SK-N-MC (cell line): ENCODE results near the gene GYS1.

Experiments
- EZH2 ChIP-seq: fragments of 200-600 bp; sonication (generic); IDR thresholded peaks from one replicate; pipeline ENCODE4 v1.6.1; 2017; ENCODE audit warnings: antibody characterized with exemption
- POLR2AphosphoS5 ChIP-seq: IDR thresholded peaks from 2 replicates; pipeline ENCODE4 v1.6.1; 2012; ENCODE audit warnings: mild to moderate bottlenecking, low read depth, low read length, borderline replicate concordance

- TF ChIP-seq POLR2AphosphoS5 (no peak), EZH2 (no peak)
Observed at GRCh38 chr19:49004133-49004532, 11.0 kb upstream of the GYS1 start.
